Activated CD8-positive, alpha-beta memory T cell treated with anti-CD3 and anti-CD28 coated beads, Interleukin-2, amount 50 U/mL, for 1 hour (primary cell): ENCODE data around the gene S100A11.

Experiments used
- DNase-seq: peaks from one replicate; pipeline ENCODE4 v3.0.0-alpha.2; 2020; ENCODE audit errors: extremely low read depth

Gene S100A11

GRCh38 chr1:152039886-152040285 lies 3.1 kb upstream of the S100A11 start:
- no peak for DNase-seq

GRCh38 chr1:152039461-152039860 lies 2.7 kb upstream of the S100A11 start:
- DNase-seq: no peak

GRCh38 chr1:152038871-152039270 lies 2.1 kb upstream of the S100A11 start:
- DNase-seq: no peak

GRCh38 chr1:152035539-152036266 lies 1.1 kb downstream of the S100A11 start:
- no peak for DNase-seq

GRCh38 chr1:152034654-152035538 lies 1.9 kb downstream of the S100A11 start:
- DNase-seq: peak; percentile 36

GRCh38 chr1:152034324-152034653 lies 2.5 kb downstream of the S100A11 start:
- DNase-seq: no peak

- DNase-seq: no peak
These were observed 6.9 kb downstream of the S100A11 start for GRCh38 chr1:152029929-152030211.

GRCh38 chr1:152029144-152029928 lies 7.5 kb downstream of the S100A11 start:
- DNase-seq: no peak

- no peak for DNase-seq
These were observed 9.9 kb downstream of the S100A11 start for GRCh38 chr1:152026895-152027294.

- DNase-seq: no peak
These were observed 12.6 kb downstream of the S100A11 start for GRCh38 chr1:152024223-152024622.

- no peak for DNase-seq
These were observed 13.6 kb downstream of the S100A11 start for GRCh38 chr1:152023221-152023620.

- no peak for DNase-seq
These were observed 14.3 kb downstream of the S100A11 start for GRCh38 chr1:152022474-152022873.

GRCh38 chr1:152021569-152021968 lies 15.2 kb downstream of the S100A11 start:
- DNase-seq: no peak

GRCh38 chr1:152020849-152021248 lies 16.0 kb downstream of the S100A11 start:
- no peak for DNase-seq

GRCh38 chr1:152018537-152018936 lies 18.3 kb downstream of the S100A11 start:
- no peak for DNase-seq

- no peak for DNase-seq
These were observed 21.0 kb downstream of the S100A11 start for GRCh38 chr1:152015766-152016165.

- DNase-seq: no peak
These were observed 21.9 kb downstream of the S100A11 start for GRCh38 chr1:152014943-152015342.

- no peak for DNase-seq
These were observed 23.1 kb downstream of the S100A11 start for GRCh38 chr1:152013664-152014237.

- no peak for DNase-seq
These were observed 27.1 kb downstream of the S100A11 start for GRCh38 chr1:152009691-152010090.

- no peak for DNase-seq
These were observed 29.8 kb downstream of the S100A11 start for GRCh38 chr1:152007047-152007446.

GRCh38 chr1:152005360-152005912 lies 31.4 kb downstream of the S100A11 start:
- no peak for DNase-seq
